Kidney capillary endothelial cell (primary cell): ENCODE data around the gene CNTN5.

Experiments used
- DNase-seq: peaks from one replicate; pipeline ENCODE4 v3.0.0-alpha.2; 2018; ENCODE audit warnings: low spot score

CNTN5 gene

GRCh38 chr11:99631618-99632017 lies 610.9 kb downstream of the CNTN5 start:
- DNase-seq, result no peak

GRCh38 chr11:99632969-99633368 lies 612.2 kb downstream of the CNTN5 start:
- DNase-seq, result no peak

- DNase-seq, result no peak
Measured at GRCh38 chr11:99634581-99634980, 613.8 kb downstream of the CNTN5 start.

- DNase-seq, result no peak
Measured at GRCh38 chr11:99638073-99638553, 617.4 kb downstream of the CNTN5 start.

GRCh38 chr11:99640671-99641070 lies 619.9 kb downstream of the CNTN5 start:
- no peak for DNase-seq

- DNase-seq, result no peak
Measured at GRCh38 chr11:99645934-99646333, 625.2 kb downstream of the CNTN5 start.

GRCh38 chr11:99670067-99670676 lies 649.4 kb downstream of the CNTN5 start:
- DNase-seq, result no peak

- DNase-seq, result no peak
Measured at GRCh38 chr11:99671808-99672409, 651.2 kb downstream of the CNTN5 start.

- no peak for DNase-seq
Measured at GRCh38 chr11:99676292-99676691, 655.5 kb downstream of the CNTN5 start.

- no peak for DNase-seq
Measured at GRCh38 chr11:99682171-99682570, 661.4 kb downstream of the CNTN5 start.

GRCh38 chr11:99682646-99683045 lies 661.9 kb downstream of the CNTN5 start:
- no peak for DNase-seq

GRCh38 chr11:99683933-99684332 lies 663.2 kb downstream of the CNTN5 start:
- DNase-seq, result no peak

GRCh38 chr11:99686838-99687237 lies 666.1 kb downstream of the CNTN5 start:
- DNase-seq, result no peak

GRCh38 chr11:99687320-99687719 lies 666.6 kb downstream of the CNTN5 start:
- no peak for DNase-seq

GRCh38 chr11:99693941-99694492 lies 673.3 kb downstream of the CNTN5 start:
- DNase-seq, result no peak

- DNase-seq, result no peak
Measured at GRCh38 chr11:99695106-99695505, 674.4 kb downstream of the CNTN5 start.

GRCh38 chr11:99706848-99707247 lies 686.1 kb downstream of the CNTN5 start:
- no peak for DNase-seq

GRCh38 chr11:99708928-99709672 lies 688.4 kb downstream of the CNTN5 start:
- no peak for DNase-seq

GRCh38 chr11:99716302-99716701 lies 695.6 kb downstream of the CNTN5 start:
- DNase-seq, result no peak

GRCh38 chr11:99718291-99718690 lies 697.5 kb downstream of the CNTN5 start:
- no peak for DNase-seq

- DNase-seq, result peak; percentile 29
Measured at GRCh38 chr11:99739464-99740089, 718.8 kb downstream of the CNTN5 start.

GRCh38 chr11:99742501-99742900 lies 721.8 kb downstream of the CNTN5 start:
- no peak for DNase-seq
